ENCODE data around the gene TBL1X.

- TF ChIP-seq, protein P1, sequence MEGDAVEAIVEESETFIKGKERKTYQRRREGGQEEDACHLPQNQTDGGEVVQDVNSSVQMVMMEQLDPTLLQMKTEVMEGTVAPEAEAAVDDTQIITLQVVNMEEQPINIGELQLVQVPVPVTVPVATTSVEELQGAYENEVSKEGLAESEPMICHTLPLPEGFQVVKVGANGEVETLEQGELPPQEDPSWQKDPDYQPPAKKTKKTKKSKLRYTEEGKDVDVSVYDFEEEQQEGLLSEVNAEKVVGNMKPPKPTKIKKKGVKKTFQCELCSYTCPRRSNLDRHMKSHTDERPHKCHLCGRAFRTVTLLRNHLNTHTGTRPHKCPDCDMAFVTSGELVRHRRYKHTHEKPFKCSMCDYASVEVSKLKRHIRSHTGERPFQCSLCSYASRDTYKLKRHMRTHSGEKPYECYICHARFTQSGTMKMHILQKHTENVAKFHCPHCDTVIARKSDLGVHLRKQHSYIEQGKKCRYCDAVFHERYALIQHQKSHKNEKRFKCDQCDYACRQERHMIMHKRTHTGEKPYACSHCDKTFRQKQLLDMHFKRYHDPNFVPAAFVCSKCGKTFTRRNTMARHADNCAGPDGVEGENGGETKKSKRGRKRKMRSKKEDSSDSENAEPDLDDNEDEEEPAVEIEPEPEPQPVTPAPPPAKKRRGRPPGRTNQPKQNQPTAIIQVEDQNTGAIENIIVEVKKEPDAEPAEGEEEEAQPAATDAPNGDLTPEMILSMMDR (IDR thresholded peaks at IDR 0.05) = no peak
- no peak for TF ChIP-seq POLR2A (IDR thresholded peaks at IDR 0.05; ENCODE audit: low read depth)
- no peak for TF ChIP-seq EP300 (IDR thresholded peaks at IDR 0.05)
Measured at GRCh38 chrX:9749146-9749692, 284.4 kb downstream of the TBL1X start.

All from esophagus muscularis mucosa (tissue), 4 donors.